HCT116 (cell line): ENCODE measurements around the gene LRRC75A. TPM values are rescaled to one million over a fixed set of nuclear protein-coding genes. Genes with fewer than 3 reads are reported as not detected.

ENCODE experiments used
- ATAC-seq: fragments of 200-7000 bp; cut with Tn5 transposase; 2 replicates; pipeline ENCODE4 v1.9.1; 2020; ENCODE audit warnings: mild to moderate bottlenecking, moderate library complexity
- BruUV-seq: library from RNA; stranded (reverse); fragments of 400-500 nt; replicated peaks from 2 replicates; lab custom pipeline; 2021; lab: Mats Ljungman, UMichigan
- CTCF ChIA-PET: fragments of 300-600 bp; sonication (Branson Sonifier 250); formaldehyde crosslinking; loops from one replicate; lab custom pipeline; 2021; ENCODE audit warnings: antibody characterized with exemption; lab: Charles Lee
- POLR2A ChIA-PET: fragments of 300-600, 350-600 bp; sonication (Branson Sonifier 250); formaldehyde crosslinking; loops from one replicate; lab custom pipeline; 2021; ENCODE audit warnings: antibody characterized with exemption; lab: Charles Lee
- RAD21 ChIA-PET, 2 experiments: fragments of 300-600 bp; sonication (Branson Sonifier 250); formaldehyde crosslinking; loops; one replicate each; lab custom pipeline; 2023; ENCODE audit warnings: low total read pairs in 2 of 2; ENCODE audit not compliant: uncharacterized antibody in 2 of 2, unreplicated experiment in 2 of 2, low non-redundant PET in 1 of 2; lab: Charles Lee
- DNase-seq: peaks from one replicate; pipeline ENCODE4 v3.0.0-alpha.2; 2010; ENCODE audit warnings: low read depth, low spot score
- H2AFZ ChIP-seq: fragments of 200-600 bp; shearing (Covaris generic), sonication (generic); 2 replicates; pipeline ENCODE4 v1.6.1; 2017; ENCODE audit warnings: low read depth, mixed run types, mixed read lengths, antibody characterized with exemption, low read length; ENCODE audit not compliant: poor library complexity, severe bottlenecking
- H3K27ac ChIP-seq: 2 replicates; pipeline ENCODE4 v1.5.1; 2012; ENCODE audit warnings: low read depth, low read length
- H3K27me3 ChIP-seq: fragments of 200-600 bp; sonication (generic); 2 replicates; pipeline ENCODE4 v1.6.1; 2016; ENCODE audit warnings: mixed run types, low read length, mixed read lengths; ENCODE audit not compliant: insufficient read depth
- H3K36me3 ChIP-seq, 2 experiments: fragments of 200-500 bp in 1 of 2; fragments of 200-600 bp in 1 of 2; sonication (Bioruptor generic) in 1 of 2; sonication (generic) in 1 of 2; 2 replicates each; pipeline versions ENCODE4 v1.5.1 to v1.6.1; 2014 to 2016; ENCODE audit warnings: low read length in 2 of 2, inconsistent platforms in 1 of 2, mixed read lengths in 1 of 2, mixed run types in 1 of 2; ENCODE audit not compliant: insufficient read depth in 2 of 2, control insufficient read depth in 1 of 2
- H3K4me1 ChIP-seq, 2 experiments: fragments of 200-600 bp in 1 of 2; sonication (generic) in 1 of 2; 2 replicates each; pipeline versions ENCODE4 v1.5.1 to v1.6.1; 2012 to 2017; ENCODE audit warnings: low read length in 2 of 2, inconsistent platforms in 1 of 2, mild to moderate bottlenecking in 1 of 2, mixed read lengths in 1 of 2, mixed run types in 1 of 2, moderate library complexity in 1 of 2; ENCODE audit not compliant: insufficient read depth in 2 of 2, control insufficient read depth in 1 of 2
- H3K4me2 ChIP-seq: fragments of 200-600 bp; sonication (generic); 2 replicates; pipeline ENCODE4 v1.6.1; 2017; ENCODE audit warnings: mixed run types, low read length, mixed read lengths
- H3K4me3 ChIP-seq, 2 experiments: fragments of 200-600 bp in 1 of 2; sonication (generic) in 1 of 2; replicated peaks in 1 of 2; 2 replicates each; pipeline ENCODE4 v1.5.1; 2011 to 2016; ENCODE audit warnings: low read length in 2 of 2, control low read depth in 1 of 2, low read depth in 1 of 2, mild to moderate bottlenecking in 1 of 2, mixed read lengths in 1 of 2, mixed run types in 1 of 2
- H3K79me2 ChIP-seq: fragments of 200-600 bp; sonication (generic); 2 replicates; pipeline ENCODE4 v1.6.1; 2017; ENCODE audit warnings: mild to moderate bottlenecking, mixed run types, low read length, moderate library complexity, mixed read lengths; ENCODE audit not compliant: insufficient read depth
- H3K9ac ChIP-seq: fragments of 200-600 bp; sonication (generic); 2 replicates; pipeline ENCODE4 v1.6.1; 2016; ENCODE audit warnings: low read length, mixed read lengths
- H3K9me2 ChIP-seq: fragments of 200-600 bp; sonication (generic), shearing (Covaris generic); 2 replicates; pipeline ENCODE4 v1.6.1; 2017; ENCODE audit warnings: mixed run types, mild to moderate bottlenecking, moderate library complexity; ENCODE audit not compliant: insufficient read depth
- H3K9me3 ChIP-seq, 2 experiments: fragments of 200-500 bp in 1 of 2; fragments of 200-600 bp in 1 of 2; sonication (Bioruptor generic) in 1 of 2; sonication (generic) in 1 of 2; 2 replicates each; pipeline ENCODE4 v1.6.1; 2014 to 2017; ENCODE audit warnings: low read length in 2 of 2, mixed read lengths in 2 of 2, inconsistent platforms in 1 of 2, low read depth in 1 of 2, mild to moderate bottlenecking in 1 of 2, mixed run types in 1 of 2, moderate library complexity in 1 of 2; ENCODE audit not compliant: control insufficient read depth in 1 of 2, insufficient read depth in 1 of 2
- H4K20me1 ChIP-seq: fragments of 200-600 bp; sonication (generic), shearing (Covaris generic); 2 replicates; pipeline ENCODE4 v1.6.1; 2017; ENCODE audit warnings: mixed run types, mild to moderate bottlenecking, moderate library complexity; ENCODE audit not compliant: insufficient read depth
- ATF3 ChIP-seq: IDR thresholded peaks from 2 replicates; pipeline ENCODE4 v1.6.1; 2012
- EGR1 ChIP-seq: IDR thresholded peaks from 2 replicates; pipeline ENCODE4 v1.6.1; 2012; ENCODE audit warnings: low read depth
- ELF1 ChIP-seq: IDR thresholded peaks from 2 replicates; pipeline ENCODE4 v1.6.1; 2012; ENCODE audit warnings: low read depth, borderline replicate concordance
- EZH2 ChIP-seq: fragments of 200-600 bp; sonication (generic); IDR thresholded peaks from 2 replicates; pipeline ENCODE4 v1.6.1; 2017; ENCODE audit warnings: antibody characterized with exemption, mixed run types
- EZH2phosphoT487 ChIP-seq: fragments of 200-600 bp; IDR thresholded peaks from 2 replicates; pipeline ENCODE4 v1.6.1; 2018; ENCODE audit warnings: antibody characterized with exemption, borderline replicate concordance
- FOSL1 ChIP-seq: IDR thresholded peaks from 2 replicates; pipeline ENCODE4 v1.6.1; 2012; ENCODE audit warnings: low read depth
- JUND ChIP-seq: IDR thresholded peaks from 2 replicates; pipeline ENCODE4 v1.6.1; 2012
- MAX ChIP-seq: IDR thresholded peaks from 2 replicates; pipeline ENCODE4 v1.6.1; 2012
- POLR2A ChIP-seq: IDR thresholded peaks from 2 replicates; pipeline ENCODE4 v1.7.0; 2011; ENCODE audit warnings: borderline replicate concordance; ENCODE audit not compliant: insufficient read depth, insufficient read length; ENCODE audit errors: extremely low read depth
- POLR2AphosphoS5 ChIP-seq: IDR thresholded peaks from 2 replicates; pipeline ENCODE4 v1.6.1; 2011; ENCODE audit warnings: mild to moderate bottlenecking, low read depth, low read length, moderate library complexity
- RAD21 ChIP-seq: IDR thresholded peaks from 2 replicates; pipeline ENCODE4 v1.6.1; 2012; ENCODE audit warnings: low read depth, mild to moderate bottlenecking
- REST ChIP-seq: IDR thresholded peaks from 2 replicates; pipeline ENCODE4 v1.6.1; 2012; ENCODE audit warnings: low read depth
- SIN3A ChIP-seq: IDR thresholded peaks from 2 replicates; pipeline ENCODE4 v1.6.1; 2012; ENCODE audit warnings: low read depth
- SP1 ChIP-seq: IDR thresholded peaks from 2 replicates; pipeline ENCODE4 v1.6.1; 2012; ENCODE audit warnings: low read depth
- SRF ChIP-seq: IDR thresholded peaks from 2 replicates; pipeline ENCODE4 v1.6.1; 2012; ENCODE audit warnings: low read depth
- YY1 ChIP-seq: IDR thresholded peaks from 2 replicates; pipeline ENCODE4 v1.6.1; 2011; ENCODE audit warnings: low read length, low read depth, moderate library complexity, mild to moderate bottlenecking; ENCODE audit not compliant: insufficient replicate concordance; ENCODE audit errors: extremely low read depth
- ZBTB33 ChIP-seq: IDR thresholded peaks from 2 replicates; pipeline ENCODE4 v1.6.1; 2011; ENCODE audit warnings: mild to moderate bottlenecking, low read length, moderate library complexity; ENCODE audit not compliant: insufficient replicate concordance; ENCODE audit errors: extremely low read depth
- ZFX ChIP-seq: fragments of 450-650 bp; IDR thresholded peaks from 2 replicates; pipeline ENCODE4 v1.6.1; 2017
- ZNF274 ChIP-seq: fragments of 200-500 bp; sonication (Bioruptor generic); IDR thresholded peaks from 2 replicates; pipeline ENCODE4 v1.6.1; 2014; ENCODE audit warnings: mild to moderate bottlenecking, low read depth, low read length, inconsistent platforms
- intact Hi-C: fragments of 100-400 bp; cut with micrococcal nuclease; formaldehyde crosslinking; loops from 2 replicates; pipeline ENCODE4 v1.10.0; 2022
- total RNA-seq: library from RNA; stranded (reverse); gene quantifications from one replicate; pipeline ENCODE4 v1.2.1, GENCODE V29; 2021; ENCODE audit not compliant: unreplicated experiment

Gene LRRC75A
- total RNA-seq, 1 experiment from 2014 or later = 2.3 TPM

- no peaks in the 10 kb centered on the region for H4K20me1 ChIP-seq
- no peak overlapping the region for H3K4me3 ChIP-seq
- DNase-seq = no peak
- no peaks in the 10 kb centered on the region for H3K27me3 ChIP-seq
- H2AFZ ChIP-seq = no peak overlapping the region
- H3K36me3 ChIP-seq = no peaks in the 10 kb centered on the region
- no peak overlapping the region for H3K27ac ChIP-seq
- no peak for ATAC-seq
- no peaks in the 10 kb centered on the region for H3K9me2 ChIP-seq
- CTCF ChIA-PET = interaction anchor here (1.3 to 2.3 kb wide), 2 partner anchors 11 to 95 kb away, joined by 4 to 16 read pairs; no protein-coding TSS in a partner anchor
- H3K4me2 ChIP-seq = no peak overlapping the region
- no peaks in the 10 kb centered on the region for H3K9me3 ChIP-seq
- intact Hi-C loops = loop anchor here (5.0 kb wide), 1 partner anchor 39 kb away; no protein-coding TSS in a partner anchor
- RAD21 ChIA-PET = no interaction called here
- no peaks in the 10 kb centered on the region for H3K79me2 ChIP-seq
- no peak overlapping the region for H3K9ac ChIP-seq
- H3K4me1 ChIP-seq = peaks cover 3 to 12% of the 10 kb centered on the region in 2 experiments
- POLR2A ChIA-PET = interaction anchor here (6.8 kb wide), 1 partner anchor 14 kb away, joined by 93 read pairs; no protein-coding TSS in a partner anchor
- BruUV-seq = no TSS peak
- no peak for TF ChIP-seq SRF
- no peak for TF ChIP-seq EGR1
- TF ChIP-seq SIN3A = no peak
- TF ChIP-seq POLR2A = no peak
- no peak for TF ChIP-seq EZH2
- no peak for TF ChIP-seq JUND
- no peak for TF ChIP-seq ZBTB33
- TF ChIP-seq ATF3 = no peak
- no peak for TF ChIP-seq EZH2phosphoT487
- TF ChIP-seq ZFX = no peak
- no peak for TF ChIP-seq ZNF274
- TF ChIP-seq YY1 = no peak
- TF ChIP-seq POLR2AphosphoS5 = no peak
- no peak for TF ChIP-seq ELF1
- no peak for TF ChIP-seq REST
- no peak for TF ChIP-seq FOSL1
- TF ChIP-seq SP1 = no peak
- TF ChIP-seq RAD21 = no peak
- TF ChIP-seq MAX = no peak
Measured at GRCh38 chr17:16425698-16426659, 66.0 kb downstream of the LRRC75A start.
